IgD-negative memory B cell (primary cell): ENCODE measurements around the gene NRG3. TPM values are rescaled to one million over a fixed set of nuclear protein-coding genes. Genes with fewer than 3 reads are reported as not detected.

Experiments
- H3K27ac Mint-ChIP-seq, 3 donors: one replicate each; pipeline ENCODE4 v1.8.0; 2020 to 2022; ENCODE audit warnings: mild to moderate bottlenecking in 3 of 3, mixed read lengths in 3 of 3, moderate library complexity in 1 of 3
- H3K27me3 Mint-ChIP-seq: one replicate; pipeline ENCODE4 v1.8.0; 2021; ENCODE audit warnings: mixed read lengths
- H3K36me3 Mint-ChIP-seq: one replicate; pipeline ENCODE4 v1.8.0; 2020; ENCODE audit warnings: mild to moderate bottlenecking, mixed read lengths
- H3K4me1 Mint-ChIP-seq, 3 donors: one replicate each; pipeline ENCODE4 v1.8.0; 2020 to 2022; ENCODE audit warnings: mixed read lengths in 3 of 3, mild to moderate bottlenecking in 1 of 3
- H3K4me3 Mint-ChIP-seq, 4 donors: one replicate each; pipeline ENCODE4 v1.8.0; 2020 to 2022; ENCODE audit warnings: mild to moderate bottlenecking in 4 of 4, mixed read lengths in 4 of 4, moderate library complexity in 3 of 4
- H3K9me3 Mint-ChIP-seq, 3 donors: one replicate each; pipeline ENCODE4 v1.8.0; 2020 to 2021; ENCODE audit warnings: mixed read lengths in 3 of 3, mild to moderate bottlenecking in 1 of 3
- polyA plus RNA-seq: library from polyadenylated mRNA; unstranded; fragments of 300-500 nt; fragmentation: Illumina TruSeq; gene quantifications from one replicate; pipeline ENCODE4 v1.2.3, GENCODE V29; 2021

The NRG3 gene
- polyA plus RNA-seq, 1 donor from 2014 or later: not detected

GRCh38 chr10:81873231-81873931, 1.6 kb upstream of the NRG3 start:
- Mint-ChIP-seq H3K27me3 (peaks cover 36% of the 10 kb centered on the region), H3K4me3 (peak overlapping the region in 1 of 4 donors; percentile 1), H3K27ac (peak overlapping the region in 1 of 3 donors; percentile 73)

GRCh38 chr10:81873932-81874816, 820 bp upstream of the NRG3 start:
- Mint-ChIP-seq H3K36me3 (peaks cover 1% of the 10 kb centered on the region), H3K9me3 (peaks cover 0 to 4% (median 2%) of the 10 kb centered on the region in 3 donors), H3K27me3 (peaks cover 39% of the 10 kb centered on the region), H3K27ac (no peak overlapping the region), H3K4me1 (peaks cover 0 to 3% (median 0%) of the 10 kb centered on the region in 3 donors), H3K4me3 (no peak overlapping the region)

More at GRCh38 chr10:81873231-81873931, 1.6 kb upstream of the NRG3 start:
- Mint-ChIP-seq H3K4me1 (peaks cover 0 to 3% (median 0%) of the 10 kb centered on the region in 3 donors), H3K36me3 (peaks cover 1% of the 10 kb centered on the region), H3K9me3 (peaks cover 0 to 4% (median 2%) of the 10 kb centered on the region in 3 donors)

GRCh38 chr10:81875467-81876252, 666 bp downstream of the NRG3 start:
- Mint-ChIP-seq H3K36me3 (peaks cover 1% of the 10 kb centered on the region), H3K4me3 (peak overlapping the region in 1 of 4 donors; percentile 63), H3K27me3 (peaks cover 39% of the 10 kb centered on the region), H3K9me3 (peaks cover 0 to 4% (median 2%) of the 10 kb centered on the region in 3 donors), H3K27ac (peak overlapping the region in 1 of 3 donors; percentile 76), H3K4me1 (peaks cover 0 to 3% (median 0%) of the 10 kb centered on the region in 3 donors)

GRCh38 chr10:81876253-81877077, 1.5 kb downstream of the NRG3 start:
- peaks cover 1% of the 10 kb centered on the region for H3K36me3 Mint-ChIP-seq

GRCh38 chr10:81877596-81877995, 2.6 kb downstream of the NRG3 start:
- no peak overlapping the region for H3K27ac Mint-ChIP-seq
- H3K4me1 Mint-ChIP-seq: peaks cover 0 to 3% (median 0%) of the 10 kb centered on the region in 3 donors
- H3K27me3 Mint-ChIP-seq: peaks cover 36% of the 10 kb centered on the region
- H3K9me3 Mint-ChIP-seq: peaks cover 0 to 3% (median 2%) of the 10 kb centered on the region in 3 donors
- H3K4me3 Mint-ChIP-seq: no peak overlapping the region
- peaks cover 1% of the 10 kb centered on the region for H3K36me3 Mint-ChIP-seq

More at GRCh38 chr10:81876253-81877077, 1.5 kb downstream of the NRG3 start:
- Mint-ChIP-seq H3K4me3 (peak overlapping the region in 2 of 4 donors; percentile 63 to 74), H3K9me3 (peaks cover 0 to 4% (median 3%) of the 10 kb centered on the region in 3 donors), H3K4me1 (peaks cover 0 to 3% (median 0%) of the 10 kb centered on the region in 3 donors), H3K27me3 (peaks cover 39% of the 10 kb centered on the region), H3K27ac (no peak overlapping the region)

GRCh38 chr10:81882011-81882410, 7.0 kb downstream of the NRG3 start:
- no peaks in the 10 kb centered on the region for H3K4me1 Mint-ChIP-seq
- no peak overlapping the region for H3K27ac Mint-ChIP-seq
- peaks cover 14% of the 10 kb centered on the region for H3K27me3 Mint-ChIP-seq
- H3K4me3 Mint-ChIP-seq: no peak overlapping the region
- H3K9me3 Mint-ChIP-seq: peaks cover 0 to 4% (median under 1%) of the 10 kb centered on the region in 3 donors
- no peaks in the 10 kb centered on the region for H3K36me3 Mint-ChIP-seq

- H3K27ac Mint-ChIP-seq: no peak overlapping the region
- no peak overlapping the region for H3K4me3 Mint-ChIP-seq
- H3K27me3 Mint-ChIP-seq: no peaks in the 10 kb centered on the region
- H3K36me3 Mint-ChIP-seq: no peaks in the 10 kb centered on the region
- H3K9me3 Mint-ChIP-seq: peaks cover 0 to 6% (median 4%) of the 10 kb centered on the region in 3 donors
- no peaks in the 10 kb centered on the region for H3K4me1 Mint-ChIP-seq
These were observed 9.9 kb downstream of the NRG3 start for GRCh38 chr10:81884856-81885255.

- H3K27me3 Mint-ChIP-seq: no peaks in the 10 kb centered on the region
- H3K27ac Mint-ChIP-seq: no peak overlapping the region
- no peaks in the 10 kb centered on the region for H3K4me1 Mint-ChIP-seq
- no peak overlapping the region for H3K4me3 Mint-ChIP-seq
- H3K36me3 Mint-ChIP-seq: no peaks in the 10 kb centered on the region
- H3K9me3 Mint-ChIP-seq: peaks cover 0 to 6% (median 4%) of the 10 kb centered on the region in 3 donors
These were observed 10.5 kb downstream of the NRG3 start for GRCh38 chr10:81885491-81885890.

GRCh38 chr10:81886939-81887338, 11.9 kb downstream of the NRG3 start:
- no peaks in the 10 kb centered on the region for H3K36me3 Mint-ChIP-seq
- no peak overlapping the region for H3K27ac Mint-ChIP-seq
- peaks cover 7 to 11% (median 9%) of the 10 kb centered on the region in 3 donors for H3K9me3 Mint-ChIP-seq
- no peak overlapping the region for H3K4me3 Mint-ChIP-seq
- no peaks in the 10 kb centered on the region for H3K4me1 Mint-ChIP-seq
- H3K27me3 Mint-ChIP-seq: no peaks in the 10 kb centered on the region

- Mint-ChIP-seq H3K27ac (no peak overlapping the region), H3K36me3 (no peaks in the 10 kb centered on the region), H3K9me3 (peaks cover 7 to 11% (median 9%) of the 10 kb centered on the region in 3 donors), H3K4me1 (no peaks in the 10 kb centered on the region), H3K4me3 (no peak overlapping the region), H3K27me3 (no peaks in the 10 kb centered on the region)
These were observed 14.3 kb downstream of the NRG3 start for GRCh38 chr10:81889181-81889769.

GRCh38 chr10:81894616-81895015, 19.6 kb downstream of the NRG3 start:
- Mint-ChIP-seq H3K36me3 (no peaks in the 10 kb centered on the region), H3K27me3 (no peaks in the 10 kb centered on the region), H3K9me3 (peaks cover 2 to 14% (median 9%) of the 10 kb centered on the region in 3 donors), H3K4me1 (no peaks in the 10 kb centered on the region), H3K27ac (no peak overlapping the region), H3K4me3 (no peak overlapping the region)

- Mint-ChIP-seq H3K4me1 (no peaks in the 10 kb centered on the region), H3K4me3 (no peak overlapping the region), H3K27ac (no peak overlapping the region), H3K9me3 (peaks cover 1 to 8% (median 2%) of the 10 kb centered on the region in 3 donors), H3K27me3 (no peaks in the 10 kb centered on the region), H3K36me3 (no peaks in the 10 kb centered on the region)
These were observed 23.5 kb downstream of the NRG3 start for GRCh38 chr10:81898518-81898917.

- Mint-ChIP-seq H3K4me1 (no peaks in the 10 kb centered on the region), H3K9me3 (peaks cover 1 to 8% (median 2%) of the 10 kb centered on the region in 3 donors)
These were observed 26.0 kb downstream of the NRG3 start for GRCh38 chr10:81900989-81901388.

More at GRCh38 chr10:81900989-81901388, 26.0 kb downstream of the NRG3 start:
- Mint-ChIP-seq H3K27me3 (no peaks in the 10 kb centered on the region), H3K36me3 (no peaks in the 10 kb centered on the region), H3K27ac (no peak overlapping the region), H3K4me3 (no peak overlapping the region)
